HL-60 (cell line): ENCODE measurements around the gene SPIRE2.
"Not testable (repeated sequence)": the region's sequence is repeated elsewhere in the genome, so short reads cannot be mapped to it uniquely, and the experiment has no call there.

Source experiments
- DNase-seq, 2 experiments: peaks; one replicate each; pipeline ENCODE4 v3.0.0-alpha.2; 2010 to 2020; ENCODE audit warnings: low read depth in 1 of 2, low spot score in 1 of 2
- H3K27ac ChIP-seq: fragments of 250-450 bp; sonication (Bioruptor Pico); replicated peaks from 2 replicates; pipeline ENCODE4 v1.5.1; 2020; ENCODE audit warnings: mild to moderate bottlenecking, moderate library complexity
- H3K27me3 ChIP-seq: fragments of 250-450 bp; sonication (Bioruptor Pico); 2 replicates; pipeline ENCODE4 v1.5.1; 2021; ENCODE audit warnings: mild to moderate bottlenecking, moderate library complexity; ENCODE audit not compliant: insufficient read depth, poor library complexity, severe bottlenecking
- H3K4me3 ChIP-seq: replicated peaks from 2 replicates; pipeline ENCODE4 v1.5.1; 2011; ENCODE audit warnings: mild to moderate bottlenecking, control low read depth, low read length; ENCODE audit not compliant: insufficient read depth
- CTCF ChIP-seq: IDR thresholded peaks from one replicate; pipeline ENCODE4 v1.5.1; 2011; ENCODE audit warnings: low read length, control low read depth, inconsistent platforms; ENCODE audit not compliant: insufficient read depth
- GABPA ChIP-seq: IDR thresholded peaks from 2 replicates; pipeline ENCODE4 v1.6.1; 2012; ENCODE audit warnings: low read depth
- POLR2AphosphoS5 ChIP-seq: IDR thresholded peaks from 2 replicates; pipeline ENCODE4 v1.6.1; 2012; ENCODE audit warnings: low read depth
- REST ChIP-seq: IDR thresholded peaks from 2 replicates; pipeline ENCODE4 v1.6.1; 2012; ENCODE audit warnings: low read depth; ENCODE audit not compliant: insufficient replicate concordance
- SPI1 ChIP-seq: IDR thresholded peaks from 2 replicates; pipeline ENCODE4 v1.6.1; 2012; ENCODE audit warnings: low read depth, mild to moderate bottlenecking, borderline replicate concordance

SPIRE2 gene

GRCh38 chr16:89822188-89823086, 5.8 kb upstream of the SPIRE2 start:
- no peak overlapping the region for H3K4me3 ChIP-seq
- no peak overlapping the region for H3K27ac ChIP-seq
- DNase-seq = no peak
- no peaks in the 10 kb centered on the region for H3K27me3 ChIP-seq
- TF ChIP-seq SPI1 (no peak), GABPA (no peak), REST (no peak), POLR2AphosphoS5 (no peak), CTCF (no peak)

GRCh38 chr16:89823087-89823823, 5.0 kb upstream of the SPIRE2 start:
- no peaks in the 10 kb centered on the region for H3K27me3 ChIP-seq
- DNase-seq = no peak
- TF ChIP-seq POLR2AphosphoS5 = no peak
- TF ChIP-seq GABPA = no peak
- no peak for TF ChIP-seq REST
- no peak overlapping the region for H3K27ac ChIP-seq
- no peak overlapping the region for H3K4me3 ChIP-seq

GRCh38 chr16:89823824-89824148, 4.5 kb upstream of the SPIRE2 start:
- not testable (repeated sequence) for H3K27ac ChIP-seq, H3K4me3 ChIP-seq, H3K27me3 ChIP-seq, DNase-seq

GRCh38 chr16:89826531-89827382, 1.5 kb upstream of the SPIRE2 start:
- no peak for DNase-seq
- Histone ChIP-seq H3K27me3 (no peaks in the 10 kb centered on the region), H3K27ac (no peak overlapping the region), H3K4me3 (no peak overlapping the region)
- TF ChIP-seq REST (no peak), GABPA (no peak), CTCF (no peak), SPI1 (no peak), POLR2AphosphoS5 (no peak)
